GM18951 (cell line): ENCODE measurements around the gene UXS1.

Source experiments
- POLR2A ChIP-seq: IDR thresholded peaks from 4 replicates; pipeline ENCODE4 v1.6.1; 2011; ENCODE audit warnings: mild to moderate bottlenecking; ENCODE audit not compliant: insufficient read length, insufficient read depth; ENCODE audit errors: extremely low read depth
- in situ Hi-C: fragments of 300-500 bp; cut with MboI; formaldehyde crosslinking; loops from one replicate; pipeline ENCODE4 v1.12.0; 2022; ENCODE audit warnings: low sequenced_read_pairs, mixed read lengths, inconsistent platforms; ENCODE audit not compliant: unreplicated experiment

The UXS1 gene

DNA sequence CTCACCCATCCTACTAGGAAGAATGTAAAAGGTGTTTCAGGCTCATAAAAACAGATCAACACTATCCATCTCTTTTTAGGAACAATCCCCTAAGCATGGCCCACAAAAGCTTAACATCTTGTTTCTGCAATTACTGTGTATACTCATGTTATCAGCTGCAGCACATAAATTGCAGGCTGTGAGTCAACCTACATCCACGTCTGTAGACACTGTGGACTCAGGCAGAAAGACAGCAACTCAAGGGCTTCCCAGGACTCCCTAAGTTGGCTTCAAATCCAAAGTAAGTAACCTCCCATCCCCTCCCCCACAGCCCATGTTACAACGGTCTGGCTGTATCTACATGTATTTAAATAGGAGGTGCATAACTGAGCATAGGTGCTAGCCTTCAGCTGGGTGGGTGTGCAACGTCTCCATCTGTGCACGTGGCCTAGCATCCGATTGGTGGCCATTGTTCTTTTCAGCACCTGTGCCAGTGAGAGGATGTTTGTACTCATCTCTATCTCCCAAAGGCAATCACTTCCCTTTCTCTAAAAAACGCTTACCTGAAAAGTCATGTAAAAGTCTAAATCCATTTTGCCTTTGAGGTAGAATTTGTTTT is 30.1 kb downstream of the UXS1 start:
- in situ Hi-C loops: no loop called here
- no peak for TF ChIP-seq POLR2A

DNA sequence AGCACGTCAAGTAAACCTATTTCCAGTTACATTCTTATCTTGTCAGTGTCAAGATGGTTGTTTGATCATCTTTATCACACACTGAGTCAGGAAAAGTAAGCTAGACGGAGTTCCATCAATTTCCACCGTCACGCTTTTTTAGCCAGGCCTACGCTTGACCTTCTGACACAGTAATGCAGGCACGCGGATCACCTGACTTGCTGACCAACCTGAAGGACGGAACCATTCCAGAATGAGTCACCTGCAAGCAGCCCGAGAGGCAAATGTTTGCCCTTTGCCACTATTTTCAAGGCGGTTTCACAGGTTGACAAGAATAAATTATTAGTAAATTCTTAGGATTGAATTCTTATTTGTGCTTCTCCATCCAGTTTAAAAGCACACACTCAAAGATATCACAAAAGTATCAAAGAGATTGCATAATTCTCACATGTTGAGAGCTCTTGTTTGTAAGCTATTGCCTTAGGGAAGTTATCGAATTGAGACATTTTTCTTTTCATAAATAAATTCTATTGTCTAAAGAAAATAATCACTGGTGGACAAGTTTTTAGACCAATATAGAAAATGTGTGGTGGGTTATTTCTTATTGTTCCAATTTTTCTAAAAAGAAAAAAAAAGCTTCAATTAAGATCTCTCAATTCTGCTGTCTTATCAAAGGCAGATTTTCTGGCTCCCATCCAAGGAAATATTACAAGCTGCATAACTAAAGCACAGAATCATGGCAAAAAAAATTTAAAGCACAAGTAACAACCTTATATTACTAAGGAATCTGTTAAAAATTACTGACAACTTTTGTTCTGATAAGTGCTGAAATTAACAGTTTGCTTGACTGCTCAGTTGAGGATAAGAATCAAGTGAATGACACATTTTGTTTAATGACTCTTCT is 31.9 kb downstream of the UXS1 start:
- TF ChIP-seq POLR2A: no peak
- in situ Hi-C loops: no loop called here

DNA sequence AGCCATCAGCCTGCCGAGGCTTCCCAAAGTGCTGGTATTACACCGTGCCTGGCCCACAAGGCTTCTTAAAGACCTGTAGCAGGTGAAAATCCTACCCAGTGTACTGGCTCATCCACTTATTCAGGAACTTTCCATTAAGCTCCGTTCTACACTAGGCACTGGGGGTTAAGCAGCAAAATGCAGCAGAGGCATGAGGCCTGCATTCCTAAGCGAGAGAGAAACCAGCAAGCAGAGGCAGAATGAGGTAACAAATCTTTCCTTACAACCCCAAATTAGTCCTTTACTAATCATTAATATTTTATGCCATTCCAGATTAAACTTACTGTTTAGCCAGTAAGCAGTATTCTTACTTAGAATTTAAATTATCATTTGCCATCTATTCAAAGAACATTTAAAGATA is 32.8 kb downstream of the UXS1 start:
- no peak for TF ChIP-seq POLR2A
- in situ Hi-C loops: no loop called here

DNA sequence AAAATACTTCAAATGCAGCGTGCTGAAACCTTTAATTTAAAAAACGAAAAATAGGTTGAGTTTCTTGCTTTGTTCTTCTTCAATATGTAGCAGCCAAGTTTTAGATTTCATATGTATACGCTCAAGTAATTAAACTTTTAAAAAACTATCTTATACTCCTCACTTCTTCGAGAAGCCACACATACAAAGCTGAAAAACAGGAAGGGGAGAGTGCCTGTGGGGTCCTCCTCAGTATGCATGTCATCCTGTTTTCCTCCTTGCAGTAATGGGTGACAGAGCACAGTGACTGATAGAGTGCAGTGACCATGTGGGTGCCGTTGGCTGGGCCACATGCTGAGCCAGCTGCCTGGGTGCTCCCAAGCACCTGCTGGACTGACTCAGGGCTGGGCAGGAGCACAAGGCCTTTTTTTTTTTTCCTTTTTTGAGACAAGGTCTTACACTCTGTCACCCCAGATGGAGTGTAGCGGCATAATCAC is 33.3 kb downstream of the UXS1 start:
- in situ Hi-C loops: no loop called here
- no peak for TF ChIP-seq POLR2A

DNA sequence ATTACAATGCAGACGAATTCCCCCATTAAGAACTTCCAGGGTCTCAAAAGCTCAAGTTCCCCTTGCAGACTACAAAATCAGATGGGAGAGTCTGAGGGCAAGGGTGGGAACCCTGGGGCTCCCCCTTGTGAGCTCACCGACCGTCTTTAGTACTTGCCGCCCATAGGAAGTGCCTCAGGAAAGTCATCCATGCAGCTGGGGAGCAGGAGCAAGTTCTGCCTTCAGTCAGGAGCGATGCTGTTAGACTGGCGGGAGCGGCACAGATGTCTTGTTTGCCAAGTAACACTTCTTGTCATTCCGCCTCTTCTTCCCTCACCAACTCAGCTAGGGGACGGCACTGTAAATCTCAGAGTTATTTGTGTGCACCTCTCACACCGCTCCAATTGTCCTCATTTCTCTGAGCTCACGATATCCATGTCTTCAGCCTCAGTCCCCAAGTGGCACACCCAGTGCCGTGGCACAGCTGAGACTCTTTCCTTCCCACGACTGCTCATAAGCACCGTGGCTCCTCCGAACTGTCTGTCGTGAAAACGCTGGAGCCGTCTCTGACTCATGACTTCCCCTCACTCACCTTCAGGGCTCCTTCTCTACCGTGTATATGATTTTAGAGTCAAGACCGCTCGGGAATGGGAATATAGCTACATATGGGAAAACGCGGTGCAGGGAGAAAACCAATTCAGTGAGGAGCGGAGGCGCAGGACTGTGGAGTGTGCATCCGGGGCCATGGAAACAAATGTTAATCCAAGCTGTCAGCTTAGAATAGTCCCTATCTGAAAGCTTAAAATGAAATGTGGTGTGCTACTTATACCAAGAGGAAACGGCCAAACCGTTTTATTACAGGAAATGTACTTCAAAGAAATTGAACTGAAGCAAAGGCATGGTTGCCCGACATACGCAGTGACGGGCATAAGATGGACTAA is 34.0 kb downstream of the UXS1 start:
- in situ Hi-C loops: no loop called here
- no peak for TF ChIP-seq POLR2A

DNA sequence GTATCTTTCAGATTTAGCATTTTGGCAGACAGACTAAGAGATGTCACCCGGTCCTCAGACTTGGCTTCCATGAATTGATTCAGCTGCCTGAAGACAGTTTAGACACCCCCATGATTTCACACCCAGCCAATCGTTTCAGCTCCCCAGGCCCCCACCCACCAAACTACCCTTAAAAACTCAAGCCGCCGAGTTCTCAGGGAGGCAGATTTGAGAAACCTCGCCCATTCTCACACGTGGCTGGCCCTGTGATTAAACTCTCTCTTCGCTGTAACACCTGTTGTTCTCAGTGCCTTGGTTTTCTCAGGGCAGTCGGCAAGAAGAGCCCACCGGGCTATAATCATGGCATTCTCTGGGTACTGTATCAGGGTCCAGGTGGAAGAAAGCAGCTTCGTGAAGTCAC is 35.2 kb downstream of the UXS1 start:
- no peak for TF ChIP-seq POLR2A
- in situ Hi-C loops: no loop called here

DNA sequence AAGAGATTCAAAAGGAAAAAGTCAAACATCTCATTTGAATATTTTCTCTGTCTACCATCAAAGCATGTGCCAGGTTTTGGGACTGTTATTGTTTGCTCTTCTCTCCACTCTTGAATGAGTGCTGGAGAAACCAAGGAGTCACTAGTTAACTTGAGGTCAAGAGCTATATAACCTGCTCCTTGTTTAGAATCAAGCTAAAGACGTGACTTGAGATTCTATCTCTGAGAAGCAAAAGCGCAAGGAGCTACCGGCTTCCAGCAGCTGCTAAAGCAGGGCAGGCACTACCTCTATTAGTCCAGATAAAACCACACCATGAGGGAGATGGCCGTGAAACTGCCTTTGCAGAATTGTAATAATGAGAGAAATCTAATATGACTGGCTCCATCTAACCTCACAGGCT is 36.0 kb downstream of the UXS1 start:
- in situ Hi-C loops: no loop called here
- no peak for TF ChIP-seq POLR2A

DNA sequence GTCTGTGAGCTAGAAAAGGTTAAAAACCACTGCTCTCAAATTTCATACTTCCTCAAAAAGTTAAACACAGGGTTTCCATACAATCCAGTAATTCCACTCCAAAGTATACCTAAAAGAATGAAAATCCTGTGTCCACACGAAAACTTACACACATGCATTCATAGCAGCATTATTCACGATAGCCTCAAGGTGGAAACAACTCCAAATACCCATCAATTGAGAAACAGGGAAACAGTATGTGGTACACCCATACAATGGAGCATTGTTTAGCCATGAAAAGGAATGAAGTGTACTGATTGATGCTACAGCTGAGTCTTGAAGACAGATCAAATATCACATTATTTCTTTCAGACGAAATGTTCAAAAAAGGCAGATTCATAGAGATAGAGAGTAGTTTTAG is 36.7 kb downstream of the UXS1 start:
- in situ Hi-C loops: no loop called here
- TF ChIP-seq POLR2A: no peak

DNA sequence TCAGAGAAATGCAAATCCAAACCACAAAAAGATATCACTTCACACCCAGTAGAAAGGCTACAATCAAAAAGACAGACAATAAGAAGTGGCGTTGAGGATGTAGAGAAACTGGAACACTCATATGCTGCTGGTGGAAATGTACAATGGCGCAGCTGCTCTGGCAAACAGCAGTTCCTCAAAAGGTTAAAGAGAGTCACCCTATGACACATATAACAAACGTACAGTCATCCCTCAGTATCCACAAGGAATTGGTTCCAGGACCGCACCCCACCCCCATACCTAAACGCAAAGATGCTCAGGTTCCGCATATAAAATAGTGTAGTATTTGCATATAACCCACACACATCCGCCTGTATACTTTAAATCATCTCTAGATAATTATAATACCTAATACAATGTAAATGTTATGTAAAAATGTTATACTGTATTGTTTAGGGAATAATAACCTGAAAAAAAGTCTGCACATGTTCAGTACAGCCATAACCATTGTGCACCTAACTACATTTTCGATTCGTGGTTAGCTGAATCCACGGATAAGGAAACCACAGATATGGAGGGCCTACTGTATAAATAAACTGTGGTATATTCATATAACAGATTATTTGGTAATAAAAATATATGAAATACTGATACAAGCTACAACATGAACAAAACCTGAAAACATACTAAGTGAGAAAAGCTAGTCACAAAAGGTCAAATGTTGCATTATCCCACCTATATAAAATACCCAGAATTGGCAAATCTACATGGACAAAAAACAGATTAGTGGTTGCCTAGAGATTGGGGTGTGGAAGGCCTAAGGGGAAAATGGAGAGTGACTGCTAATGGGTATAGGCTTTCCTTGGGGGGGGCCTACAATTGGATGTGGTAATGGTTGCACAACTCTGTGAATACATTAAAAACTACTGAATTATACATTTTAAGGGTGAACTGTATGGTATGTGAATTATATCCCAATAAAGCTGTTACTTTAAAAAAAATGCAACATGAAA is 37.5 kb downstream of the UXS1 start:
- in situ Hi-C loops: no loop called here

DNA sequence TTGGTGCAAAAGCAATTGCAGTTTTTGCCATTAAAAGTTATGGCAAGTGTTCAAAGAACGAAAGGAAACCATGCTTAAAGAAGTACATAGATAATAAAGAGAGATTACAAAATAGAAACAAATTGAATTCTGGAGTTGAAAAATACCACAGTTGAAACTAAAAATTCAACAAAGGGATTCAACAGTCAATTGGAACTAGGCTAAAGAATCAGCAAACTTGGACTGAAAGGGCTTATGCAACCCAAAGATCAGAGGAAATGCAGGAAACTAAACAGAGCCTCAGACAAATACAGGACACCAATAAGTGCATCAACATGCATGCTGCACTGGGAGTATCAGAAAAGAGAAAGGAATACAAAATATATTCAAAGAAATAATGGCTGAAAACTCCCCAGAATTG is 40.3 kb downstream of the UXS1 start:
- TF ChIP-seq POLR2A: no peak
- in situ Hi-C loops: no loop called here

More for the DNA sequence above, 37.5 kb downstream of the UXS1 start:
- no peak for TF ChIP-seq POLR2A

DNA sequence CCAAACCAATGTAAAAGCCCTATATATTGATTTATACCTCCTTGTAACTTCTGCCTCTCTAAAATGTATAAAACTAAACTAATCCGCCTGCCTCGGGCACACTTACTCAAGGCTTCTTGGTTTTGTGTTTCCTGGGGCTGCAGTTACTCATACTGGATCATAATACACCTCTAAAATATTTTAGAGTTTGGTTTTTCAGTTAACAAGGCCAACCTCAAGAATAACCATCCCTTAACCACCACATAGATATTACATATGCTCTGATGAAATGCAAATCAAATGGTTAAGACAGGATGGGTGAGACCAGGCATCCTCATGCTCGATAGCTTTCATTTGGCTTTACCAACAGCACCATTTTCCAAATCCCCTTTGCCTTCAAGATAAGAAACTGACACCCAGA is 46.4 kb downstream of the UXS1 start:
- in situ Hi-C loops: no loop called here

DNA sequence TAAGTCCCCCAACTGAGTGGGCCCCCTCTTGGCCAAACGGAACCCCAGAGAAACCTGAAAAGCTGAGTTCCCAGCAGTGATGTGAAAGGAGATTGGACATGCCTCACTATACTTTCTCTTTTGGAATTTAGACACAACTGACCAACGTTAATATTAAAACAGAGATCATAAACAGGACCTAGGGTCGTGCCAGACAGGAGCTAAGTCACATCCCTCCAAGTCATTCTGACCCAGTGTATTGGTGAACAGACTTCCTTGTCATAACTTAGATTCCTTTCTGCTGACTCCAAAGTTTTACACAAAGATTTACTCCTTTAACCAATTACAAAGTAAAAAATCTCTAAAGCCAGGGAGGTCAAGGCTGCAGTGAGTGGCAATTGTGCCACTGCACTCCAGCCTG is 46.9 kb downstream of the UXS1 start:
- no peak for TF ChIP-seq POLR2A
- in situ Hi-C loops: no loop called here

More for the DNA sequence above, 46.4 kb downstream of the UXS1 start:
- no peak for TF ChIP-seq POLR2A

DNA sequence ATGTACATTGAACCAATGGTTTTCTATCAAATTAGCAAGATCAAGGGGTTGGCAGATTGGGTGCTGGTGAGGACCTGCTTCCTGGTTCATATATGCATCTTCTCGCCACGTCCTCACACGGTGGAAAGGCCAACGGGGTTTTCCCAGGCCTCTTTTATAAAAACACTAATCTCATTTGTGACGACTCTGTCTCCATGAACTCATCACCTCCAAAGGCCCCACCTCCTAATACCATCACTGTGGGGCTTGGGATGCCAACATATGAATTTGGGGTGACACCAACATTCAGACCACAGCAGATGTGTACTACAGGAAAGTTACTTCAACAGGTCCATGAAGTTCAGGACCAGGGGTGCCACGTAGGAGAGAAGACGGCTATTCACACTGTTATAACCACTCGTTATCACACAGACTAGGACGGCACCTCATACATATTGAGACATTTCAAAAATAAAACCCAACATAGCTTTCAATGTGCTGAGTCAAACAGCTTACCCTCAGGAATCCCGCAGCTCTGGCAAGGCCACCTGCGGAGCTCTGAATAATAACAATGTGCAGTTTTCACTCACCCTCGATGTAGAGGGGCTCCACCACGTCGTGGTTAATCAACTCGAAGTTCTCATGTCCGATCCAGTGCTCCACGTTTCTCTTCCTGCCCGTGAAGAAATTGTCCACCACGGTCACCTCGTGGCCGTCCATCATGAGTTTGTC is 49.3 kb downstream of the UXS1 start:
- TF ChIP-seq POLR2A: no peak
- in situ Hi-C loops: no loop called here
